CD4-positive, alpha-beta memory T cell (primary cell): Measurements from ENCODE around the gene PRMT5. TPM values are rescaled to one million over a fixed set of nuclear protein-coding genes. Genes with fewer than 3 reads are reported as not detected.

Experiments used
- polyA plus RNA-seq, 2 donors: library from polyadenylated mRNA; unstranded; fragments of 300-500 nt; fragmentation: Illumina TruSeq; gene quantifications; one replicate each; pipeline ENCODE4 v1.2.3, GENCODE V29; 2021
- total RNA-seq, 2 experiments: library from RNA; stranded (reverse); gene quantifications; one replicate each; pipeline ENCODE4 v1.2.3, GENCODE V29; 2021

PRMT5 gene
- total and polyA plus RNA-seq, 4 experiments from 2014 or later = 25.8 to 65.1 (median 40.6) TPM

Other genes with a start within 250 kb of the PRMT5 start
- gene OXA1L, start 162.7 kb downstream of the PRMT5 start, total RNA-seq = 100 to 1,000 TPM; 129 to 137 TPM
- 10 to 100 TPM; 54.6 to 66.1 TPM for gene OXA1L, start 162.7 kb downstream of the PRMT5 start, polyA plus RNA-seq
- 1 to 10 TPM in 1 of 2 experiments, under 1 TPM in 1; 0.70 to 1.5 TPM for gene SLC7A7, start 113.9 kb downstream of the PRMT5 start, total RNA-seq
- gene SLC7A7, start 113.9 kb downstream of the PRMT5 start, polyA plus RNA-seq = under 1 TPM; 0.21 to 0.75 TPM
- gene MRPL52, start 99.5 kb downstream of the PRMT5 start, total RNA-seq = 10 to 100 TPM; 58.0 to 68.3 TPM
- 100 to 1,000 TPM in 1 of 2 donors, 10 to 100 TPM in 1; 97.4 to 164 TPM for gene MRPL52, start 99.5 kb downstream of the PRMT5 start, polyA plus RNA-seq
- gene MMP14, start 92.8 kb downstream of the PRMT5 start, total RNA-seq = 1 to 10 TPM; 3.0 to 3.8 TPM
- not detected for gene MMP14, start 92.8 kb downstream of the PRMT5 start, polyA plus RNA-seq
- 10 to 100 TPM; 93.1 to 98.1 TPM for gene LRP10, start 57.6 kb downstream of the PRMT5 start, total RNA-seq
- 100 to 1,000 TPM in 1 of 2 donors, 10 to 100 TPM in 1; 92.0 to 118 TPM for gene LRP10, start 57.6 kb downstream of the PRMT5 start, polyA plus RNA-seq
- 1 to 10 TPM; 4.4 to 4.6 TPM for gene REM2, start 46.2 kb downstream of the PRMT5 start, total RNA-seq
- 1 to 10 TPM in 1 of 2 donors, under 1 TPM in 1; 0.55 to 1.5 TPM for gene REM2, start 46.2 kb downstream of the PRMT5 start, polyA plus RNA-seq
- 100 to 1,000 TPM; 119 to 123 TPM for gene RBM23, start 10.2 kb downstream of the PRMT5 start, total RNA-seq
- gene RBM23, start 10.2 kb downstream of the PRMT5 start, polyA plus RNA-seq = 10 to 100 TPM; 57.1 to 58.3 TPM
- 10 to 100 TPM; 32.6 to 35.7 TPM for gene HAUS4, start 27.7 kb upstream of the PRMT5 start, total RNA-seq
- gene HAUS4, start 27.7 kb upstream of the PRMT5 start, polyA plus RNA-seq = 10 to 100 TPM; 29.1 to 31.3 TPM
- 1 to 10 TPM; 2.8 to 3.9 TPM for gene AJUBA, start 53.2 kb upstream of the PRMT5 start, total RNA-seq
- gene AJUBA, start 53.2 kb upstream of the PRMT5 start, polyA plus RNA-seq = 1 to 10 TPM in 1 of 2 donors, under 1 TPM in 1; 0.30 to 1.3 TPM
- gene C14orf93, start 80.8 kb upstream of the PRMT5 start, total RNA-seq = 10 to 100 TPM; 13.2 to 13.3 TPM
- gene C14orf93, start 80.8 kb upstream of the PRMT5 start, polyA plus RNA-seq = 1 to 10 TPM; 6.0 to 7.9 TPM
- gene PSMB5, start 105.5 kb upstream of the PRMT5 start, total RNA-seq = 10 to 100 TPM; 31.4 to 33.6 TPM
- gene PSMB5, start 105.5 kb upstream of the PRMT5 start, polyA plus RNA-seq = 10 to 100 TPM; 52.9 to 56.6 TPM
- gene PSMB11, start 112.8 kb upstream of the PRMT5 start, total RNA-seq = not detected
- not detected for gene PSMB11, start 112.8 kb upstream of the PRMT5 start, polyA plus RNA-seq
- gene CDH24, start 128.1 kb upstream of the PRMT5 start, total RNA-seq = 1 to 10 TPM; 1.3 to 1.6 TPM
- under 1 TPM; 0.15 to 0.53 TPM for gene CDH24, start 128.1 kb upstream of the PRMT5 start, polyA plus RNA-seq
- gene ACIN1, start 165.8 kb upstream of the PRMT5 start, total RNA-seq = 100 to 1,000 TPM; 317 to 327 TPM
- gene ACIN1, start 165.8 kb upstream of the PRMT5 start, polyA plus RNA-seq = 10 to 100 TPM in 1 of 2 donors, 1 to 10 TPM in 1; 1.2 to 20.5 TPM
- gene C14orf119, start 166.1 kb upstream of the PRMT5 start, total RNA-seq = 10 to 100 TPM; 49.7 to 54.0 TPM
- gene C14orf119, start 166.1 kb upstream of the PRMT5 start, polyA plus RNA-seq = 100 to 1,000 TPM in 1 of 2 donors, 10 to 100 TPM in 1; 80.1 to 147 TPM
- not detected for gene CIROP, start 175.6 kb upstream of the PRMT5 start, total RNA-seq
- gene CIROP, start 175.6 kb upstream of the PRMT5 start, polyA plus RNA-seq = not detected
- gene CEBPE, start 189.9 kb upstream of the PRMT5 start, total RNA-seq = under 1 TPM; 0.69 to 0.84 TPM
- under 1 TPM; 0.16 to 0.35 TPM for gene CEBPE, start 189.9 kb upstream of the PRMT5 start, polyA plus RNA-seq